ENCODE measurements around the gene DEPDC7. TPM values are rescaled to one million over a fixed set of nuclear protein-coding genes. Genes with fewer than 3 reads are reported as not detected.

The DEPDC7 gene
- total and polyA plus RNA-seq, 2 of the 13 experiments (the other 11 are each of a cell fraction or from before 2014, with no cell fraction given), result 17.3 to 33.3 TPM

- 47% methylated on average over 3 of the region's 3 CpGs for whole genome bisulfite sequencing (ENCODE audit: low lambda C conversion rate)
- no peaks in the 10 kb centered on the region; a peak in 1 of 5 replicates for H3K27me3 ChIP-seq (ENCODE audit: control insufficient read depth in 1 of 2, insufficient read depth in 2 of 2, low read length in 2 of 2)
- TF ChIP-seq GZF1 (CRISPR knock-in tag; IDR thresholded peaks at IDR 0.05) (no peak), ZNF629 (CRISPR knock-in tag; conservative IDR thresholded peaks at IDR 0.05) (no peak), MAFK (conservative IDR thresholded peaks at IDR 0.05 in 1 of 2, IDR thresholded peaks at IDR 0.05 in 1 of 2; ENCODE audit: low read length in 2 of 2) (peak; percentile 62 to 83), MAFF (IDR thresholded peaks at IDR 0.05; ENCODE audit: low read depth, low read length) (peak; percentile 69), ASH2L (IDR thresholded peaks at IDR 0.05; ENCODE audit: insufficient read length, low read depth, low read length) (no peak), HIVEP1 (CRISPR knock-in tag; IDR thresholded peaks at IDR 0.05) (no peak), BRF2 (CRISPR knock-in tag; IDR thresholded peaks at IDR 0.05) (no peak), RBM22 (optimal IDR thresholded peaks at IDR 0.05; ENCODE audit: low read length) (no peak), PPARG (CRISPR knock-in tag; conservative IDR thresholded peaks at IDR 0.05) (no peak), NPAS2 (CRISPR knock-in tag; IDR thresholded peaks at IDR 0.05; ENCODE audit: borderline replicate concordance) (no peak)
- H3K36me3 ChIP-seq (replicated peaks in 1 of 2; ENCODE audit: control insufficient read depth in 1 of 2, insufficient read depth in 2 of 2, low read length in 2 of 2), result no peaks in the 10 kb centered on the region
- POLR2A ChIA-PET, result no interaction called here
- no TSS peak for BruUV-seq (replicated peaks)
- H4K20me1 ChIP-seq (ENCODE audit: insufficient read depth, low read length), result no peaks in the 10 kb centered on the region
- H3K4me3 ChIP-seq (replicated peaks in 1 of 3; ENCODE audit: insufficient read depth in 1 of 3, low read depth in 2 of 3, low read length in 3 of 3), result no peak overlapping the region
- no peak overlapping the region for H2AFZ ChIP-seq (ENCODE audit: low read length)
- in situ Hi-C loops (cut with HindIII; ENCODE audit: extremely low pct_ligation_motif_present, low pct_unique_long_range_greater_than_20kb), result no loop called here
- H3K27ac ChIP-seq (ENCODE audit: extremely low read length, insufficient read depth, low read length), result no peak overlapping the region
- no peaks in the 10 kb centered on the region for H3K9me3 ChIP-seq (ENCODE audit: low read length)
- no peak for DNase-seq (ENCODE audit: low spot score)
- H3K79me2 ChIP-seq (ENCODE audit: insufficient read depth, low read length), result no peaks in the 10 kb centered on the region
- CTCF ChIA-PET (ENCODE audit: low intra/inter-chr PET ratio, low total read pairs), result no interaction called here
- no peak overlapping the region for H3K9ac ChIP-seq (ENCODE audit: insufficient read depth, low read depth, low read length)
- ATAC-seq, result no peak
- H3K4me2 ChIP-seq (ENCODE audit: low read depth, low read length), result no peak overlapping the region
- no peaks in the 10 kb centered on the region for H3K4me1 ChIP-seq (ENCODE audit: insufficient read depth, low read length)
- intact Hi-C loops (cut with micrococcal nuclease; ENCODE audit: unreplicated experiment), result no loop called here
- no peak for FAIRE-seq
Observed at GRCh38 chr11:32991427-32991826, 24.3 kb upstream of the DEPDC7 start.
